Skin of body (tissue), 2 donors: ENCODE data around the gene TCP11L2. TPM values are rescaled to one million over a fixed set of nuclear protein-coding genes. Genes with fewer than 3 reads are reported as not detected.
"Not testable (repeated sequence)": the region's sequence is repeated elsewhere in the genome, so short reads cannot be mapped to it uniquely, and the experiment has no call there.

ENCODE experiments used
- DNase-seq: peaks from one replicate; lab custom pipeline; 2025; lab: John Stamatoyannopoulos, UW
- total RNA-seq: library from RNA; depleted of rRNA; stranded (reverse); fragments of >200 nt; gene quantifications from one replicate; pipeline ENCODE4 v1.2.3, GENCODE V29; 2014

The TCP11L2 gene
- total RNA-seq, 1 donor from 2014 or later = 61.7 TPM

DNA sequence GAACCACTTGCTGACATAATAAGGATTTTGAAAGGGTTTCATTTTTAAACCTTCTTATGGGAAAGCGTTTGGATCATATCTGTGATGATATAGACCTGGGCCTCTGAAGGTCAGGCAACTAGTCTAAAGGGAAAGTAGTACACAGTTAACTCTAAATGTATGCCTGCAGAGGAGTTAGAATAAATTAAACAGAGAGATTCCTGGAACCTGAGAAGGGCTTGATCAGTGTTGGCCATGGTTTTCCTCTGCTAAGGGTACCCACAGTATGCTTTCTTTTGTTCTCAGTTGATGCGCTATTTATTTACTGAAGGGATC lies 40.6 kb downstream of the TCP11L2 start:
- no peak for DNase-seq

DNA sequence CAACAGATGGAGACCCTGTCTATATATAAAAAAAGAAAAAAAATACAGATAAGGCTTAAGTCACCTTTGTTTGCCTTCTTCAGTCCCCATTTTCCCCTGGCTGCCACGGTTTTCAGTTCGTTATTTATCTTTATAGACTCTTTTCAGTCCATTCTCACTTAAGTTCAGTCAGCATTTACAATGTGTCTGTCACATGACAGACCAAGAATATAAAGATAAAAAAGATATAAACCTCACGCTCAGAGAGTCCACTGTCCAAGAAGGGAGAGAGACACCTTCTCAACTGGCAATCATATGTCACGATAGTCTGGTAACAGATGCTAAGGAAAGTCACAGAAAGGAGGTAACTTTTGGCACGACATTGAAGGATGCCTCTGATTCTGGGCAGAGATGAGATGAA lies 41.6 kb downstream of the TCP11L2 start:
- DNase-seq = no peak

DNA sequence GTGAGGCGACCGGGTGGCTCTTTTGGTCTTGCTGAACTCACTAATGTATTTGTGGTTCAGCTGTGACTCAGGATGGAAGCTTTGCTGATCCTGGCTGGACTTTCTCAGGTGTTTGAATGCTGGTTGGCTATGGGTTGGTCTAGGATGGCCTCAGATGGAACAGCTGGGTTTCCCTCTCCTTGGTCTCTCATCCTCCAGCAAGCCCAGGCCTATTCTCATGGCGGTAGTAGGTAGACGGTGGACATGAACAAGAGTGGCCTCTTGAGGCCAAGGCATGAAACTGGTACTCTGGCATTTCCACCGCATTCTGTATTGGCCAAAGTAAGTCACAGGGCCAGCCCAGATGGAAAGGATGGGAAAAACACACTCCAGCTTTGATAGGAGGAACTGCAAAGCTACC lies 43.2 kb downstream of the TCP11L2 start:
- no peak for DNase-seq

DNA sequence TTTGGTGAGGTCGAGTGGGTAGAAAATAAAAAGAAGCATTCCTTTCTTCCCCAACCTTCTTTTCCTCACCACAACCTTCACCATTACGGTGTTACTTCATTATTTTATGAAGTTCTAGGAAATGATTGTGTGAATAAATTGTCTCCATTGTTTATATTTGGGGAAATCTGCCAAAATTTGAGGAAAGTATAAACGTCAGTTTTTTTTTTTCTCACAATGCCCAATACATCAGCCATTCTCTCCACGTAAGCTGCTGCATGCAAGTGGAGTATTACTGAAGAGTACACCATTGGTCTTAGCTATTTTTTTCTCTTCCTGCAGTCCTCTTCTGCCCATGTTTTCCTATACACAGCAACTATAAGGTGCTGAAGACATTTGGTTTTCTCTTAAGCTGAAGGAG lies 45.9 kb downstream of the TCP11L2 start:
- DNase-seq = no peak

DNA sequence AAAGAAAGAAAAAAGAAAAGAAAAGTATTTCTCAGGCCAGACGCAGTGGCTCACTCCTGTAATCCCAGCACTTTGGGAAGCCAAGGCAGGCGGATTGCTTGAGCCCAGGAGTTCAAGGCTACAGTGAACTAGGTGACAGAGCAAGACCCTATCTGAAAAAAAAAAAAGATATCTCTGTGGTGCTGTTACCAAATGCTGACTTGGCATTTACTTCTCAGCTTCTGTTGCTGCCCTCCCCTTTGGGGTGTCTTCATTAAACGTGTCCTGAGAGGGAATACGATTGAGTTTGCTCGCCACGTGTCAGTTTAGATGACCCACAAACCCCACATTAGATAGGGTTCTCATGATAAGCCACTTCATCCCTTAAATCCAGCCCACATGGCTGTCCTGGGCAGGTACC lies 50.6 kb downstream of the TCP11L2 start:
- no peak for DNase-seq

DNA sequence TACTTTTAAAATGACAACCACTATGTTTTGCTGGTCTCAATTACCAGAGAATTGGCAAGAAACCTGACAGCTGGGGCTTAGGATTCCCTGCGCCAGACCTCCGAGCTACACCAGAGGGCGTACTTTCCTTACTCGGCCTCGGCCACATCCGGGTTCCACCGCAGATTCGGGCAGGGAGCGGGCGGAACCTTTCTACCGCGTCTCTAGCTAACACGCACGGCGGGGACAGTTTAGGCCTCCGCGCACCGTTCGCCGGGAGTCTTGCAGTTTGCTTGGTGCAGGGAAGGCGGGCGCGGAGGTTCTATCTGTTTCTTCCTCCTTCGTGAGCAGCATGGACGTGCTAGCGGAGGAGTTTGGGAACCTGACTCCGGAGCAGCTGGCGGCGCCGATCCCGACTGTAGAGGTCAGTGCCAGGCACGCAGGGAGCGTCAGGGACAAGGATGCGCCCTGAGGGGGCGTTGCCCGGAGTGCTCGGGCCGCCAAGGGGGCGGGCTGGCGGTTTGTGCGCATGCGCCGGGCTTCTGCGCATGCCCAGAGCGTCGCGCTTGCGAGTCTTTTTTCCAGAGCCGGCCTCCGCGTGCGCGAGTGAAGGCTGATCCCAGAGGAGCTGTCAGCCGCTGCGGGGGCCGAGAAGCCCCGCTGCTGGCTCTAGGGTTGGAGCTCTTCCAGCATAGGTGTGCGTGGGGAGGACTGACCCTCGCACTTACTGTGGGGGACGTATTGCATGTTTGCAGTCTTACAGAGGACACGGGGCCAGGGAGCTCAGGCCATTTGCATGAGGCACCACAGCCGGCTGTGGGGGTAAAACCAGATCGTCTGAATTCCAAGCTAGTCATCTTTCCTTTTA lies 55.2 kb downstream of the TCP11L2 start, which contains the start of gene POLR3B:
Gene POLR3B, plus strand, starts transcription at position 200 of the 847 bp plus-strand sequence. Its CDS starts 132 bp downstream, at position 332.
- DNase-seq = peak; percentile 97

DNA sequence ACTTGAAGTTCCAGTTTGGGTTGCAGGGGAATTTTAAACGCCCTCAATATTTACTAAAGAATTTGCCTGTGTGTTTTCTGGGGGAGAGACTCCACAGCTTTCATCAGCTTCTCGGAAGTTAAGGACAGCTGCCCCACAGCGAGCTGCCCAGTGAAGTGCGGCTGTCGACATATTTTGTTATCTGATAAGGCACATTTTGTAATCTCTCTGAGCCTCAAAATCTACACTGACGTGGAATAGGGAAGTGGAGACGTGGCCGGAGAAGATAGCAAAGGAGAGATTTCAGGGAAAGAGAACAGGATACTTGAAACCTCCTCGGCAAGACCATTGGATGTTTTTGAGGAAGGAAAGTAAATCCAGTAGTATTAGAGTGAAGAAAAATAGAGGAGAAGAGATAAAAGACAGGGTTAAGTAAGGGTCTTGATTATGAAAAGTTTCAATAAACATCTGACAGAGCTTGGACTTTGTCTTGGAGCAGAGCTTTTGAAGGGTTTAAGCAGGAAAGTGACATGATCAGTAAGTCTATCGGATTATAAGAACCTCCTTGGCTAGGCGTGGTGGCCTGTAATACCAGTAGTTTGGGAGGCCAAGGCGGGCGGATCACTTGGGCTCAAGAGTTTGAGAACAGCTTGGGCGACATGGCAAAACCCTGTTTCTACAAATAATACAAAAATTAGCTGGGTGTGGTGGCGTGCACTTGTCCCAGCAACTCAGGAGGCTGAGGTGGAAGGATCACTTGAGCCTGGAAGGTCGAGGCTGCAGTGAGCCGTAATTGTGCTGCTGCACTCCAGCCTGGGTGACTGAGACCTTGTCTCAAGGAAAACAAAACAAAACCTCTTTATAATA lies 56.1 kb downstream of the TCP11L2 start:
- DNase-seq = no peak

DNA sequence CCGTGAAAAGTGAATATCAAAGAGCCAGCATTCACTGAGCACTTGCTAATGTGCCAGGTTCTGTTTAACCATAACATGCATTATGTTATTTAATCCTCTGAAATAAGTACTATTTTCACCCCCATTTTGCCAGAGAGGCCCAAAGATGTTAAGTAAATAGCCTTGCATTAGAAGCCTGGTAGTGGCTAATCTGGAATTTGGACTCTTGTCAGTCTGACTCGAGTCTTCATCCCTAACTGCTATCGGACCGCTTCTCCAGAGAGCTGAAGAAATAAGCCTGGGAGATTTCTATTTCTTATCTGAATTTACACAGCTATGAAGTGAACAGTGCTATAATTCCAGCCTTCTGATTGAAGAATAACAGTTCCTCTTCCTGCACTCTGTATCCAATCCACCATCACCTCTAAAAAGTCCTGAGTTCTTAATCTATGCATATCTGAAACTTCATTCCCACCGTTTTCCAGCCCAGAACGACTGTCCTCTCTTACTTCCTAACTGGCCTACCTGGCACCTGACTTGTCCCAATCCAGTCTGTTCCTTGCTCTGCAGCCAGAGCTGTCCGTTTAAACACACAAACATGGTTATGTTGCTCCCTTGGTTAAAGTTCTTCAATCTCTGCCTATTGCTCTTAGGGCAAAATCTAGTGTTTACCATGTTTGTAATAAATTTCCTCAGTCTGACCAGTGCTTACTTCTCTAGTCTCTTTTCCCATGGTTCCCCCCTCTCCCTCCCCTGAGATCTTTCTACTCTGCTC lies 57.3 kb downstream of the TCP11L2 start:
- DNase-seq = no peak

DNA sequence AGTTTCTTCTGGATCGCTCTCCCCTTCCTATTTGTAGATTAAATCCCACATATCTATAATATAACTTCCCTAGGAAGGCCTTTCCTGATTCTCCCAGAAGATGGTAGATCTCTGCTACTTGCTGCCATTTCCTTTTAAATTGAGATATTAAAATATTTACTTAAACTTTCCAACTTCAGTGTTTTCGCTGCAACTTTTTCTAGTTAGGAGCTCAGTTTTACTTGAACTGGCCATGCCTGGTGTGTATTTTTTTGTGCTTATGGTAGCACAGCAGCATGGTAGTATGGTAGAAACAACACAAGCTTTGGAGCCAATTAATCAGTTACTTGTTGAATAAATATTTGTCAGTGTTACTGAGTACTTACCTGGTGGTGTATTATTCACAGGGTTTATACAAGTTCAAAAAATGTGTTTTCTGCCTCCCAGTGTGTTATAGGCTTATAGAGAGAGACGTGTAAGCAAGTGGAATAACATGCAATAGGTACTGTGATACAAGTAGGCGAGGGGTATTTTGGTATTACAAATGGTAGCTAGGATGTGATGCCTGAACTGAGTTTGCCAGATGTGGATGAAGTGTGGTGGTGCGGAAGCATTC lies 58.0 kb downstream of the TCP11L2 start:
- DNase-seq = no peak

DNA sequence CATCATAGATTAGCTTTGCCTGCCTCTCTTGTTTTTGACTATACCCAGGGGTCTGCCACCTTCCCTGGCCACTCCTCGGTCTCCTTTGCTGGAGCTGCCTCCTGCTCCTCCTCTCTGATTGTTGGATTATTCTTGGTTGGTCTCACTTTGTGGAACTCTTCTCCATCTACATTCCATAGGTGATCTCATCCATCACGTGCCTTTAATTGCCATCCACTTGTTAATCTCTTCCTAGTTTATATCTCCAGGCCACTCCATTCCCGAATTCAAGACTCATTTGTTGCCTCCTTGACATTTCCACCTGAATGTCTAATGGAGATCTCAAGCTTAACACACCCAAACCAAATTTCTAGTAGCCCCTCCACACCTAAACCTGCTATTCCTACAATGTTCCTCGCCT lies 60.4 kb downstream of the TCP11L2 start:
- DNase-seq = no peak

DNA sequence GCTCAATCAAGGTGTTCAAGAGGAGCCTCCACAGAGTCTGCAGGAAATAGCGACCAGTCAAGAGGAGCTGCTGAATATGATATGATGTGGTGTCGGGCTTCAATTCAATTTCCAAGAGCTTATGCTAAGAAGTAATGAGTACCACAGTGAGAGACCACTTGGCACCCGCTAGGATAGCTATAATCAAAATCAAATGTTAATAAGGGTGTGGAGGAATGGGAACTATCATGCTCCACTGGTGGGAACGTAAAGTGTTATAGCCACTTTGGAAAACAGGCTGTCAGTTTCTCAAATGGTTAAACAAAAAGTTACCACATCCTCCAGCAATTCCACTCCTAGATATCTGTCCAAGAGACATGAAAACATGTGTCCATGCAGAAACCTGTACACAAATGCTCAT lies 61.7 kb downstream of the TCP11L2 start:
- no peak for DNase-seq

DNA sequence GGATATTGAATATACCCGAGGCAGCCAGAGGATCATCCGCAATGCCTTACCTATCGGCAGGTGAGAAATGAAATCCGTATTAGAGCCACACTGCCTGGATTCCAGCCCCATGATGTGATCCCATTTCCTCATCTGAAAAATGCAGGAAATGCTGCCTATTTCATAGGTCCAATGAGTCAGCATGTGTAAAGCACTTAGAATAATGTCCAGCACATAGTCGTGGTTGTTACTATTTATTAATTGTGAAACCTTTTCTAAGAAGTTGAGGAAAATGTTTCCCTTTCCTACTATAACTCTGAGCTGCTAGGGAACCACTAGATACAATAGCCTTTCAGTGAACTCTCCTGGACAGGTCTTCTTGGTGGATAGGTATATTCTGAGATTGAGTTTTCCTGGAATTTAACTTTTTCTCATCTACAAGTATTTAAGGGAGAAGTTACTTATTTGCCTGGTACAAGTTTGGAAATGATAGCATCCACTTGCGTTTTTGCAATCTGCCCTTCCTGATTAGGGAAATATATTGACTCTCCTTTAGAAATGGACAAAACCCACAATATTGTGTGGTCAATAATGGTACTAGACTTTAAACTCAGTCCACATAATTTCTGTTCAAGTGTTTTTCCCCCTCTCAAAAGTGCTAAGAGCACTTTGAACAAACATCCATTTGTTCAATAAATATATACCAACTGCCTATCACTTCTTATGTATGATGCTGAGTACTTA lies 67.3 kb downstream of the TCP11L2 start:
- no peak for DNase-seq

DNA sequence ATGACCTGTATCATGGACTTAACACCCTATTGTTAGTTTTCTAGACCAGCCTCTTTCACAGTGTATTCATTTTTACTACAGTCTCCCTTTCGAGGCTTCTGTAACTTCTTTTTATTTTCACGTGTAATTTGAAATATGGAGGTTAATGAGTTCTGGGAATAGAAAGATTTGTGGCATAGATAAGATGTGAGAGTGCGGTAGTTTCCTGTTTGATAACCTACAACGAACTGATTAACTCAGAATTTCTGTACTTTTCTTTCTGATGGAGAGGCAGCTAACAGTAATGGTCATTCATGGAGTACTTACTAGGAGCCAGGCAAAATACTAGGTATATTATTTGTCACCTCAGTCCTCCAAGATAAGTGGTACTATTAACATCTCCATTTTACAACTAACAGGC lies 76.3 kb downstream of the TCP11L2 start:
- no peak for DNase-seq

DNA sequence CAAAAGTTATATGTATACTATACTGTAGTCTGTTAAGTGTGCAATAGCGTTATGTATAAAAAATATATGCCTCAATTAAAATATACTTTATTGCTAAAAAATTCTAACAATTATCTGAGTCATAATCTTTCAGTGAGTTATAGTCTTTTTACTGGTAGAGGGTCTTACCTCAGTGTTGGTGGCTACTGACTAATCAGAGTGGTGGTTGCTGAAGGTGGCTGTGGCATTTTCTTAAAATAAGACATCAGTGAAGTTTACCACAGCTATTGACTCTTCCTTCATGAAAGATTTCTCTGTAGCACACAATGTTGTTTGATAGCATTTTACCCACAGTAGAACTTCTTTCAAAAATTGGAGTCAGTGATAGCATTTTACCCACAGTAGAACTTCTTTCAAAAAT lies 78.4 kb downstream of the TCP11L2 start:
- no peak for DNase-seq

DNA sequence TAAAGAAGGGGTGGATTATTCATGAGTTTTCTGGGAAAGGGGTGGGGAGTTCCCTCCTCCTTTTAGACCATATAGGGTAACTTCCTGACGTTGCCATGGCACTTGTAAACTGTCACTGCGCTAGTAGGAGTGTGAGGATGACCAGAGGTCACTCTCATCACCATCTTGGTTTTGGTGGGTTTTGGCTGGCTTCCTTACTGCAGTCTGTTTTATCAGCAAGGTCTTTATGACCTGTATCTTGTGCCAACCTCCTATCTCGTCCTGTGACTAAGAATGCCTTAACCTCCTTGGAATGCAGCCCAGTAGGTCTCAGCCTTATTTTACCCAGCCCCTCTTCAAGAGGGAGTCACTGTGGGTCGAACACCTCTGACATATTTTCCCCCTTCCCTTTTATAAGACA lies 79.3 kb downstream of the TCP11L2 start:
- not testable (repeated sequence) for DNase-seq

DNA sequence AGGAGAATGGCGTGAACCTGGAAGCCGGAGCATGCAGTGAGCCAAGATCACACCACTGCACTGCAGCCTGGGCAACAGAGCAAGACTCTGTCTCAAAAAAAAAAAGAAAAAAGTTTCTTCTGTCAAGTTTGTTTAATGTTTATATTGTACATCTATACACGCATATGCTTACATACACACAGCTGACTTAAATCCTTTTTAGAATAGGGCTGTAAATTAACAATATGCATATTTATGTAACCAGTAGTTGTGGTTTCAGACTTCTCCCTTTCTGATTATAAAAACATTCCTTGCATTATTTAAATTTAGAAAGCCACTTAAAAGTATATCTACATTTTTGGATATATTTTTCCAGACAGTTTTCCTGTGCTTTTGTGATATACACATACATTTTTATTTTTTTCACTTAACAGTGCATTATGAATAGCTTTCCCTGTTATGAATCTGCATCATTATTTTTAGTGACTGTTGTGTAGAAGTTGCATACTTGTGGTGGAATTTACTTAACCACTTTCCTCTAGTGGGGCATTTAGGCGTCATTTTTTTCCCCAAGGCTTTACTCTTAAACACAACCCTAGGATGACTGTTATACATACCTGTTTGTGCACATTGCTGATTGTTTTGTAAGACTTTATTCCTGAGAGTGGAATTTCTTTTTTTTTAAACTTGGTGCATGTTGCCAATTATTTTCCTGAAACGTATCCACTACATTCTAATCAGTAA lies 84.4 kb downstream of the TCP11L2 start:
- DNase-seq = no peak

DNA sequence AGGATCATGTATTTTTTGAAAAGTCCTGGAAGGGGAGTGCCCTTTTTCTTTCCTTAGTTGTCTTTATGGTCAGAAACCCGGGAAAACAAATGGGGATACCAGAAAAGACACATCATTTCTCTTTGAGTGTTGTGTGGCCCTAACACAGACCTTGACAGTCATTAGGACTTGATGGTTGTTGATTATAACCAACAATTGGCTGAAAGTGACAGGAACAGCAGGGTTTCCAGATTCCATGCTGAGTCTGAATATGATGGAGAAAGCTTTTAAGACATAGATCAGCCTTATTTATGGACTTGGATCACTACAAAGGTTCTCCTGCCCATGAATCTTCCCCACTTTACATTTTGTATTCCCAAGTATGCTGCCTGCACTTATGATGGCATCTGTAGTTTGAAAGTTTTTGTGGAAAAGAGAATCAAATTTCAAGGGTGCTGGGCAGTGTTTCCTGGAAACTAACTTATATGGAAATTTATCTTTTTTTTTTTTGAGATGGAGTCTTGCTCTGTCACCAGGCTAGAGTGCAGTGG lies 85.4 kb downstream of the TCP11L2 start:
- DNase-seq = no peak

DNA sequence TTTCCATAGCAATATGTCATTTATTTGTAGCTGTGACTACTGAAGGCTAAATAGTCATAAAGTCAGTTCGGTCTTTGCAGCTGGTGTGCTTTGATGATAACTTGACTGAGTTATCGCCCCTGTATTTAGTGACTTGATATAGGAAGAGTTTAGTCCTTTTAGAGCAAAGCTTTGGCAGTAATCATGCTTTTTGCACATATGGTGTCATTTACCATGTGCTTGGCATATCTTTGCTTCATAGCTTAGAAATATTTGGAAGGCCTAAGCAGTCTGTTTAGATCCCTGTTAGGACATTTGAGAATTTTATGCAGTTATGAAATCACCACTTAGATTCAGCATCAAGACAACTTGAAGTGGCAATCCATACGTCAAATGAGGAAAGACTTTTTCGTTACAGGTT lies 86.6 kb downstream of the TCP11L2 start:
- peak; percentile 76 for DNase-seq

DNA sequence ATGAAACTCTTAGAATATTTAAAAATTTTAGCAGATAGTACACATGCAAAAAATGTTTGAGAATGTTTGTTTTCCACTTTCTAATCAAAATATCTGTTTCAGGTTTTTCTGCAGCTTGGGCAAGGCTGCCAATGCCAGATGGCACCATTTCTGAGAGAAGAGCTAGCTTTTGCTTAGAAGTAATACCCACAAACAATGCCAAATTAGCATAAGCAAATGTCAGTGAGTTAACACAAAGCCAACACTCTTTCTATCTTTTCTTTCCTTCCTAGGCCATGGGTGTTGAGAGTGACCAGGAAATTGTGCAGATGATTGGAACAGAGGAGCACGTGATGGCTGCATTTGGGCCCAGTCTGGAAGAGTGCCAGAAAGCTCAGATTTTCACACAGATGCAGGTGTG lies 90.2 kb downstream of the TCP11L2 start:
- no peak for DNase-seq
